Esophagus squamous epithelium (tissue), 5 donors: Measurements from ENCODE around the gene SERTAD4. TPM values are rescaled to one million over a fixed set of nuclear protein-coding genes. Genes with fewer than 3 reads are reported as not detected.
A peak's percentile ranks its signal among the peaks of the same experiment; 100 is the strongest.

ENCODE experiments used
- DNase-seq: peaks from one replicate; lab custom pipeline; 2025; lab: John Stamatoyannopoulos, UW
- H3K27ac ChIP-seq, 4 donors: fragments of 200-600 bp; sonication (generic); one replicate each; pipeline ENCODE4 v1.5.1; 2016 to 2019; ENCODE audit warnings: mild to moderate bottlenecking in 1 of 4
- H3K27me3 ChIP-seq, 4 donors: fragments of 200-600 bp; sonication (generic); 1 replicate in 3 of 4; 2 replicates in 1 of 4; pipeline versions ENCODE4 v1.5.1 to v1.6.0; 2017 to 2021; ENCODE audit warnings: antibody characterized with exemption in 1 of 4
- H3K36me3 ChIP-seq, 3 donors: fragments of 200-600 bp; sonication (generic); one replicate each; pipeline ENCODE4 v1.5.1; 2016 to 2019
- H3K4me1 ChIP-seq, 3 donors: fragments of 200-600 bp; sonication (generic); one replicate each; pipeline ENCODE4 v1.5.1; 2017 to 2019
- H3K4me3 ChIP-seq, 4 donors: fragments of 200-600 bp; sonication (generic); 1 replicate in 3 of 4; 2 replicates in 1 of 4; pipeline ENCODE4 v1.5.1; 2016 to 2019; ENCODE audit warnings: mild to moderate bottlenecking in 2 of 4, moderate library complexity in 1 of 4
- H3K9me3 ChIP-seq, 3 donors: fragments of 200-600 bp; sonication (generic); one replicate each; pipeline ENCODE4 v1.5.1; 2016 to 2019
- CTCF ChIP-seq, 6 experiments: fragments of 450-650 bp in 4 of 6; fragments of 200-600 bp in 2 of 6; sonication (generic) in 2 of 6; IDR thresholded peaks; one replicate each; pipeline ENCODE4 v1.5.1; 2016 to 2019; ENCODE audit warnings: antibody characterized with exemption in 6 of 6, mild to moderate bottlenecking in 4 of 6, moderate library complexity in 4 of 6
- POLR2A ChIP-seq, 4 donors: fragments of 450-650 bp; IDR thresholded peaks; one replicate each; pipeline ENCODE4 v1.6.1; 2017; ENCODE audit warnings: antibody characterized with exemption in 4 of 4, mild to moderate bottlenecking in 4 of 4, moderate library complexity in 3 of 4
- WGBS, 2 donors: methylation state at CpG; one replicate each; pipeline ENCODE4 v1.1.5; 2018; 5-methylcytosine and 5-hydroxymethylcytosine counted together
- intact Hi-C: fragments of 100-400 bp; cut with DNase I; formaldehyde crosslinking; loops from one replicate; pipeline ENCODE4 v1.15.0; 2022
- total RNA-seq, 4 donors: library from RNA; depleted of rRNA; stranded (reverse); fragments of >200 nt; gene quantifications; one replicate each; pipeline ENCODE4 v1.1.0, GENCODE V29; 2016
- donor health status: DM: yes; HTN: yes; CAD: no.

Gene SERTAD4
- total RNA-seq, 4 donors from 2014 or later, result 6.9 to 16.8 (median 11.5) TPM

- Histone ChIP-seq H3K27ac (peak overlapping the region; percentile 7 to 72 (median 68)), H3K4me3 (peak overlapping the region in 1 of 4 donors; percentile 12), H3K27me3 (peaks cover 0 to 29% (median 0%) of the 10 kb centered on the region in 4 donors), H3K36me3 (peaks cover 0 to 23% (median 0%) of the 10 kb centered on the region in 3 donors), H3K9me3 (no peaks in the 10 kb centered on the region), H3K4me1 (peaks cover 25 to 83% (median 26%) of the 10 kb centered on the region in 3 donors)
- no peak for DNase-seq
- TF ChIP-seq CTCF (IDR thresholded peaks at IDR 0.05), result no peak
- intact Hi-C loops, result no loop called here
- WGBS, 2 donors, result 33 to 36% methylated on average over 6 of the region's 10 CpGs
These were observed 4.3 kb downstream of the SERTAD4 start for GRCh38 chr1:210236840-210237409.

DNA sequence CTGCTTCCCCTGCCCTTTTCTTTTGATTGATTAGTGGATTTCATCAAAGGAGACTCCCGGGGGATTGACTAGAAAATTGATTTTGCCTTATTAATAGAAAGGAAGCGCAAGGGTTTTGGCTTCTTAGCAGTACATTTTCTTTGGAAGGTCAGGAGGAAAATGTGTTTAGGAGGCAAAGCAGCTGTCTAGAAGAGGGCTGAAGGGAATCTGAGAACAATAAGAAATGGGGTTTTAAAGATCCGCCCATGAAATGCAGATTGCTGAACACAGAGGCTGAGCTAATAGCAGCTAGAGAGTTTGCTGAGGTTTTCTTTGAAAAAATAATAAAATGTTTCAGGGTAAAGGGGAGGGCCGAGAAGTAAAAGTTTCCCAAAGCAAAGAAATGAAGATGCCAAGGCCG lies 4.9 kb downstream of the SERTAD4 start:
- TF ChIP-seq POLR2A (IDR thresholded peaks at IDR 0.05), result no peak
- TF ChIP-seq CTCF (IDR thresholded peaks at IDR 0.05), result no peak

DNA sequence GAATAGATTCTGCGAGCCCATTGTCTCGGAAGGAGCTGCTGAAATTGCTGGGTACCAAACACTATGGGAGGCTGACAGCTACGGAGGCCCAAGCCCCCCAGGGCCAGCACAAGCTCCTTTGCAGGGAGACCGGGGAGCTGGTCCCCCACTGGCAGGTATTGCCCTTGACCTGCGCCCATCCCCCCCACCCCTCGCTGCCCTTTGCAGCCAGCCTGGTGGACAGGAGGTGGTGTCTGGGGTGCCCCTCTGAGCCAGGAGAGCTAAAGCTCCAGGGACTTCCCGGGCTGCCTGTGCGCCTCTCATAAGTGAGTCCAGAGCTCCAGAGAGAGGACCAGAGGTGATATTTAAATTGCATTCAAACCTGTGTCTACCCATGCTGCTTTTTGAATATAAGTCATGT lies 5.4 kb downstream of the SERTAD4 start:
- peaks cover 25 to 72% (median 26%) of the 10 kb centered on the region in 3 donors for H3K4me1 ChIP-seq
- intact Hi-C loops, result no loop called here

More for the DNA sequence above, 4.9 kb downstream of the SERTAD4 start:
- H3K36me3 ChIP-seq, result peaks cover 0 to 28% (median 0%) of the 10 kb centered on the region in 3 donors
- H3K27me3 ChIP-seq, result peaks cover 0 to 25% (median 0%) of the 10 kb centered on the region in 4 donors
- peak overlapping the region in 1 of 4 donors; percentile 12 for H3K4me3 ChIP-seq
- 27 to 39% methylated on average over 5 of the region's 5 CpGs for WGBS, 2 donors
- no peak for DNase-seq
- intact Hi-C loops, result no loop called here
- H3K9me3 ChIP-seq, result no peaks in the 10 kb centered on the region
- peaks cover 25 to 77% (median 26%) of the 10 kb centered on the region in 3 donors for H3K4me1 ChIP-seq
- peak overlapping the region in 3 of 4 donors; percentile 65 to 72 (median 72) for H3K27ac ChIP-seq

GRCh38 chr1:210239349-210240111 lies 6.9 kb downstream of the SERTAD4 start:
- peak in 5 of 6 experiments; percentile 5 to 54 (median 37) for TF ChIP-seq CTCF (IDR thresholded peaks at IDR 0.05)
- TF ChIP-seq POLR2A (IDR thresholded peaks at IDR 0.05), result no peak
- Histone ChIP-seq H3K36me3 (peaks cover 0 to 29% (median 0%) of the 10 kb centered on the region in 3 donors), H3K9me3 (no peaks in the 10 kb centered on the region), H3K27me3 (peaks cover 0 to 7% (median 0%) of the 10 kb centered on the region in 4 donors), H3K27ac (no peak overlapping the region), H3K4me3 (no peak overlapping the region), H3K4me1 (peaks cover 13 to 57% (median 19%) of the 10 kb centered on the region in 3 donors)
- 32 to 39% methylated on average over 7 of the region's 7 CpGs for WGBS, 2 donors
- DNase-seq, result no peak
- intact Hi-C loops, result no loop called here

More for the DNA sequence above, 5.4 kb downstream of the SERTAD4 start:
- Histone ChIP-seq H3K27me3 (peaks cover 0 to 20% (median 0%) of the 10 kb centered on the region in 4 donors), H3K9me3 (no peaks in the 10 kb centered on the region), H3K36me3 (peaks cover 0 to 29% (median 0%) of the 10 kb centered on the region in 3 donors), H3K4me3 (no peak overlapping the region), H3K27ac (peak overlapping the region in 3 of 4 donors; percentile 36 to 72 (median 65))
- DNase-seq, result no peak
- TF ChIP-seq CTCF (IDR thresholded peaks at IDR 0.05) (no peak), POLR2A (IDR thresholded peaks at IDR 0.05) (no peak)
- 60 to 76% methylated on average over 2 to 4 of the region's 8 CpGs for WGBS, 2 donors

DNA sequence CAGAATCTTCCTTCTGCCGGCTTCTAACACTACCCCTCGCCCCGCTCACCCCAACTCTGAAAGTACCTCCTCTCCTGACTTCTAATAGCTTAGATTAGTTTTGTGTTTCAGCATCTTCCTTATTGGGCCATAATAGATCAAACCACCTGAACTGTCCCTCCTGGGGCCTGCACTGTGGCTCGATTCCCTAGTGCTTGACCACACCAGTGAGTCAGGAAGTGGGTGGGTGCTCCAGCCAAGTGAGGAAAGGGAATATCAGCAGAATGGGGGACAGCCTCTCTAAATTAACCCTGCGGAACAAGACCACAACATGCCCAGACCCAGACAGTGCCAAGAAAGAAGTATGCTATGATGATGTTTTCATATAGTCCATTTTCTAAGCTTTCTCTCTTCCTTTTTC lies 8.5 kb downstream of the SERTAD4 start:
- WGBS, 2 donors, result 87 to 90% methylated on average over 5 of the region's 5 CpGs
- Histone ChIP-seq H3K27ac (no peak overlapping the region), H3K36me3 (peaks cover 0 to 29% (median 0%) of the 10 kb centered on the region in 3 donors), H3K4me3 (no peak overlapping the region), H3K9me3 (no peaks in the 10 kb centered on the region), H3K27me3 (peaks cover 0 to 13% (median 0%) of the 10 kb centered on the region in 4 donors), H3K4me1 (peaks cover 13 to 45% (median 19%) of the 10 kb centered on the region in 3 donors)
- no peak for DNase-seq
- TF ChIP-seq POLR2A (IDR thresholded peaks at IDR 0.05) (no peak), CTCF (IDR thresholded peaks at IDR 0.05) (no peak)
- intact Hi-C loops, result no loop called here
